GM19043 (cell line): ENCODE results near the gene KCNC3.

Experiments used
- ATAC-seq: cut with Tn5 transposase; IDR thresholded peaks from one replicate; pipeline ENCODE4 v1.9.1; 2021; ENCODE audit warnings: low read depth; ENCODE audit not compliant: unreplicated experiment

The KCNC3 gene

GRCh38 chr19:50328224-50328872, 829 bp downstream of the KCNC3 start:
- no peak for ATAC-seq

GRCh38 chr19:50327461-50328223, 1.5 kb downstream of the KCNC3 start:
- no peak for ATAC-seq

- no peak for ATAC-seq
Measured at GRCh38 chr19:50327013-50327412, 2.2 kb downstream of the KCNC3 start.

- ATAC-seq = no peak
Measured at GRCh38 chr19:50326101-50326664, 3.0 kb downstream of the KCNC3 start.

GRCh38 chr19:50325310-50326100, 3.7 kb downstream of the KCNC3 start:
- no peak for ATAC-seq

- no peak for ATAC-seq
Measured at GRCh38 chr19:50324331-50324730, 4.8 kb downstream of the KCNC3 start.

- ATAC-seq = no peak
Measured at GRCh38 chr19:50323782-50324133, 5.4 kb downstream of the KCNC3 start.

- ATAC-seq = no peak
Measured at GRCh38 chr19:50322931-50323781, 6.0 kb downstream of the KCNC3 start.

- no peak for ATAC-seq
Measured at GRCh38 chr19:50322234-50322633, 6.9 kb downstream of the KCNC3 start.

- ATAC-seq = no peak
Measured at GRCh38 chr19:50321831-50322230, 7.3 kb downstream of the KCNC3 start.

- ATAC-seq = no peak
Measured at GRCh38 chr19:50320596-50320995, 8.6 kb downstream of the KCNC3 start.

- no peak for ATAC-seq
Measured at GRCh38 chr19:50320051-50320450, 9.1 kb downstream of the KCNC3 start.

- ATAC-seq = no peak
Measured at GRCh38 chr19:50319156-50319555, 10.0 kb downstream of the KCNC3 start.

- ATAC-seq = no peak
Measured at GRCh38 chr19:50318438-50318837, 10.7 kb downstream of the KCNC3 start.

- no peak for ATAC-seq
Measured at GRCh38 chr19:50317115-50317514, 12.1 kb downstream of the KCNC3 start.

GRCh38 chr19:50315773-50316448, 13.3 kb downstream of the KCNC3 start:
- no peak for ATAC-seq

GRCh38 chr19:50314724-50315708, 14.2 kb downstream of the KCNC3 start:
- no peak for ATAC-seq

GRCh38 chr19:50313812-50314536, 15.2 kb downstream of the KCNC3 start:
- no peak for ATAC-seq
